Neural cell (in vitro differentiated cells): ENCODE data around the gene PPP1R12C.

ENCODE experiments used
- EZH2 ChIP-seq: fragments of 200-600, 300-800 bp; shearing (Covaris generic), sonication (generic); IDR thresholded peaks from 2 replicates; pipeline ENCODE4 v1.6.1; 2014; ENCODE audit warnings: antibody characterized with exemption, low read length, borderline replicate concordance, mild to moderate bottlenecking; ENCODE audit not compliant: insufficient read depth, poor library complexity, severe bottlenecking
- SMC3 ChIP-seq: fragments of 450-650 bp; conservative IDR thresholded peaks from 2 replicates; pipeline ENCODE4 v1.6.1; 2014; ENCODE audit warnings: antibody characterized with exemption, mild to moderate bottlenecking, moderate library complexity; ENCODE audit not compliant: poor library complexity
- TF ChIP-seq, protein P1 (sequence below): fragments of 450-650 bp; IDR thresholded peaks from 2 replicates; pipeline ENCODE4 v1.5.1; 2014; ENCODE audit warnings: antibody characterized with exemption, mild to moderate bottlenecking, moderate library complexity; ENCODE audit not compliant: poor library complexity, severe bottlenecking
- TF ChIP-seq, protein P2 (sequence below): IDR thresholded peaks from 2 replicates; pipeline ENCODE4 v1.6.1; 2012; ENCODE audit warnings: borderline replicate concordance

DNA sequence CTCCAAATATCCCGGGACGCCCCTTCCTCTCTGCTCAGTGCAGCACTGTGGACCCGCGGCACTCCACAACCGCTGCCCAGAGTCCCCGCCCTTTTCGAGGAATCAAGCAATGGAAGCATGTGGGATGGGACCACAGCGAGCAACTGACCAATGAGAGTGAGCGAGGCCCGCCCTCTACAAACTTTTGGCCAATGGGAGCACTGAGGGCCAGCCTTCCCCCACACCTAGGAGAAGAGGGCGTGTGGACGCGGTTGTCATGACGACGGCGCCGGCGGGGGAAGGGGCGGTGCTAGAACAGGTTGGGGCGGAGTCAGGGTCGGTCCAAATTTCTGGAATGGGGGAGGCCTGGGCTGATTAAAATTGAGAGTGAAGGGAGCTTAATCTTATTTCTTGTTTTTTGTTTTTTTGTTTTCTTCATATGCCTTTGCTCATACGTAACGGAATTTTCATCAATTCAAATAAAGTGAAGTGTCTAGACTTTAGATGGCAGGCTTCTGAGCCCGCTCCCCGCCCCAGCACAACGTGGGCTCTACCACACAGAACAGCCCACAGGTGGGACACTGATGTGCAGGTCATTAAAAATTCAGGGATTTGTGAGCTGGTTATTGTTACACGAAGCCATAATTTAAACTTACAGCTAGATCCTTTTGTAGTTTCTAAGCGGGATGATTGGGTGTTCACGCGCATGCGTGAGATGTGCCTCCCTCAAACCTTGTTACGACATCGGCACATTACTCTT lies 49.3 kb upstream of the PPP1R12C start, which contains the start of gene DNAAF3:
- TF ChIP-seq, protein P1, sequence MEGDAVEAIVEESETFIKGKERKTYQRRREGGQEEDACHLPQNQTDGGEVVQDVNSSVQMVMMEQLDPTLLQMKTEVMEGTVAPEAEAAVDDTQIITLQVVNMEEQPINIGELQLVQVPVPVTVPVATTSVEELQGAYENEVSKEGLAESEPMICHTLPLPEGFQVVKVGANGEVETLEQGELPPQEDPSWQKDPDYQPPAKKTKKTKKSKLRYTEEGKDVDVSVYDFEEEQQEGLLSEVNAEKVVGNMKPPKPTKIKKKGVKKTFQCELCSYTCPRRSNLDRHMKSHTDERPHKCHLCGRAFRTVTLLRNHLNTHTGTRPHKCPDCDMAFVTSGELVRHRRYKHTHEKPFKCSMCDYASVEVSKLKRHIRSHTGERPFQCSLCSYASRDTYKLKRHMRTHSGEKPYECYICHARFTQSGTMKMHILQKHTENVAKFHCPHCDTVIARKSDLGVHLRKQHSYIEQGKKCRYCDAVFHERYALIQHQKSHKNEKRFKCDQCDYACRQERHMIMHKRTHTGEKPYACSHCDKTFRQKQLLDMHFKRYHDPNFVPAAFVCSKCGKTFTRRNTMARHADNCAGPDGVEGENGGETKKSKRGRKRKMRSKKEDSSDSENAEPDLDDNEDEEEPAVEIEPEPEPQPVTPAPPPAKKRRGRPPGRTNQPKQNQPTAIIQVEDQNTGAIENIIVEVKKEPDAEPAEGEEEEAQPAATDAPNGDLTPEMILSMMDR: peak; percentile 29
- TF ChIP-seq, protein P2, sequence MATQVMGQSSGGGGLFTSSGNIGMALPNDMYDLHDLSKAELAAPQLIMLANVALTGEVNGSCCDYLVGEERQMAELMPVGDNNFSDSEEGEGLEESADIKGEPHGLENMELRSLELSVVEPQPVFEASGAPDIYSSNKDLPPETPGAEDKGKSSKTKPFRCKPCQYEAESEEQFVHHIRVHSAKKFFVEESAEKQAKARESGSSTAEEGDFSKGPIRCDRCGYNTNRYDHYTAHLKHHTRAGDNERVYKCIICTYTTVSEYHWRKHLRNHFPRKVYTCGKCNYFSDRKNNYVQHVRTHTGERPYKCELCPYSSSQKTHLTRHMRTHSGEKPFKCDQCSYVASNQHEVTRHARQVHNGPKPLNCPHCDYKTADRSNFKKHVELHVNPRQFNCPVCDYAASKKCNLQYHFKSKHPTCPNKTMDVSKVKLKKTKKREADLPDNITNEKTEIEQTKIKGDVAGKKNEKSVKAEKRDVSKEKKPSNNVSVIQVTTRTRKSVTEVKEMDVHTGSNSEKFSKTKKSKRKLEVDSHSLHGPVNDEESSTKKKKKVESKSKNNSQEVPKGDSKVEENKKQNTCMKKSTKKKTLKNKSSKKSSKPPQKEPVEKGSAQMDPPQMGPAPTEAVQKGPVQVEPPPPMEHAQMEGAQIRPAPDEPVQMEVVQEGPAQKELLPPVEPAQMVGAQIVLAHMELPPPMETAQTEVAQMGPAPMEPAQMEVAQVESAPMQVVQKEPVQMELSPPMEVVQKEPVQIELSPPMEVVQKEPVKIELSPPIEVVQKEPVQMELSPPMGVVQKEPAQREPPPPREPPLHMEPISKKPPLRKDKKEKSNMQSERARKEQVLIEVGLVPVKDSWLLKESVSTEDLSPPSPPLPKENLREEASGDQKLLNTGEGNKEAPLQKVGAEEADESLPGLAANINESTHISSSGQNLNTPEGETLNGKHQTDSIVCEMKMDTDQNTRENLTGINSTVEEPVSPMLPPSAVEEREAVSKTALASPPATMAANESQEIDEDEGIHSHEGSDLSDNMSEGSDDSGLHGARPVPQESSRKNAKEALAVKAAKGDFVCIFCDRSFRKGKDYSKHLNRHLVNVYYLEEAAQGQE: no peak
- TF ChIP-seq EZH2 (no peak), SMC3 (no peak)
